Osteocyte (in vitro differentiated cells): ENCODE results near the gene NAA10. TPM values are rescaled to one million over a fixed set of nuclear protein-coding genes. Genes with fewer than 3 reads are reported as not detected.

Experiments used
- DNase-seq: peaks from one replicate; pipeline ENCODE4 v3.0.0; 2021; ENCODE audit warnings: mixed read lengths; ENCODE audit not compliant: unreplicated experiment; ENCODE audit errors: extremely low spot score
- H3K27ac Mint-ChIP-seq: one replicate; pipeline ENCODE4 v1.8.0; 2021; ENCODE audit warnings: mild to moderate bottlenecking, mixed read lengths; ENCODE audit not compliant: unreplicated experiment
- H3K27me3 Mint-ChIP-seq: one replicate; pipeline ENCODE4 v1.8.0; 2021; ENCODE audit warnings: mixed read lengths; ENCODE audit not compliant: unreplicated experiment
- H3K36me3 Mint-ChIP-seq: one replicate; pipeline ENCODE4 v1.8.0; 2021; ENCODE audit warnings: mixed read lengths; ENCODE audit not compliant: unreplicated experiment
- H3K4me1 Mint-ChIP-seq: one replicate; pipeline ENCODE4 v1.8.0; 2021; ENCODE audit warnings: mixed read lengths; ENCODE audit not compliant: unreplicated experiment
- H3K4me3 Mint-ChIP-seq: one replicate; pipeline ENCODE4 v1.8.0; 2021; ENCODE audit warnings: mild to moderate bottlenecking, moderate library complexity, mixed read lengths; ENCODE audit not compliant: unreplicated experiment
- H3K9me3 Mint-ChIP-seq: one replicate; pipeline ENCODE4 v1.8.0; 2021; ENCODE audit warnings: mixed read lengths; ENCODE audit not compliant: unreplicated experiment
- total RNA-seq: library from RNA; stranded (reverse); gene quantifications from 2 replicates; pipeline ENCODE4 v1.2.1, GENCODE V29; 2021
- TF ChIP-seq, protein P1 (sequence below): fragments of 200-600 bp; sonication (generic); IDR thresholded peaks from 2 replicates; pipeline ENCODE4 v1.5.0; 2021; ENCODE audit warnings: antibody characterized with exemption, mild to moderate bottlenecking, moderate library complexity

The NAA10 gene
- total RNA-seq, 1 donor from 2014 or later, result 96.6 TPM

DNA sequence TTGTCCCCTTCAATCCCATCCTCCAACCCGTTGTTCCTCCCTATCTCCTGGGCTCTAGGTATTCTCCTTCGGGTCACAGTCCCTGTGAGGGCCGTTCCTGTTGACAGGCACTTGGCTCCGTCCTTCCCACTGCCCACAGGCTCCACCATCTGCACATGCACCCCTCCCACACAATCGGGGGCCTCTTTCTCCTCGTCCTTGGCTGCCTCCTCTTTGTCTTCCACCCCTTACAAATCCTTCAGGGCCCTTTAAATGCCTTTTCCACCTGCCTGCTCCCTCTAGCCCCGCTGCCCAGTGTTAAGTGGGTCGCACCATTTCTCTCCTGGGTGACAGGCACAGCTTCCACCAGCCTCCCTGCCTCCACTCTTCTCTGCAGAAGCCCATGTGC, 33.1 kb downstream of the NAA10 start:
- DNase-seq, result no peak
- Mint-ChIP-seq H3K9me3 (peaks cover 5% of the 10 kb centered on the region), H3K27ac (peak overlapping the region; percentile 81), H3K4me3 (no peak overlapping the region), H3K36me3 (peaks cover 2% of the 10 kb centered on the region), H3K4me1 (peaks cover 31% of the 10 kb centered on the region), H3K27me3 (no peaks in the 10 kb centered on the region)
- TF ChIP-seq, protein P1, sequence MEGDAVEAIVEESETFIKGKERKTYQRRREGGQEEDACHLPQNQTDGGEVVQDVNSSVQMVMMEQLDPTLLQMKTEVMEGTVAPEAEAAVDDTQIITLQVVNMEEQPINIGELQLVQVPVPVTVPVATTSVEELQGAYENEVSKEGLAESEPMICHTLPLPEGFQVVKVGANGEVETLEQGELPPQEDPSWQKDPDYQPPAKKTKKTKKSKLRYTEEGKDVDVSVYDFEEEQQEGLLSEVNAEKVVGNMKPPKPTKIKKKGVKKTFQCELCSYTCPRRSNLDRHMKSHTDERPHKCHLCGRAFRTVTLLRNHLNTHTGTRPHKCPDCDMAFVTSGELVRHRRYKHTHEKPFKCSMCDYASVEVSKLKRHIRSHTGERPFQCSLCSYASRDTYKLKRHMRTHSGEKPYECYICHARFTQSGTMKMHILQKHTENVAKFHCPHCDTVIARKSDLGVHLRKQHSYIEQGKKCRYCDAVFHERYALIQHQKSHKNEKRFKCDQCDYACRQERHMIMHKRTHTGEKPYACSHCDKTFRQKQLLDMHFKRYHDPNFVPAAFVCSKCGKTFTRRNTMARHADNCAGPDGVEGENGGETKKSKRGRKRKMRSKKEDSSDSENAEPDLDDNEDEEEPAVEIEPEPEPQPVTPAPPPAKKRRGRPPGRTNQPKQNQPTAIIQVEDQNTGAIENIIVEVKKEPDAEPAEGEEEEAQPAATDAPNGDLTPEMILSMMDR, result no peak

DNA sequence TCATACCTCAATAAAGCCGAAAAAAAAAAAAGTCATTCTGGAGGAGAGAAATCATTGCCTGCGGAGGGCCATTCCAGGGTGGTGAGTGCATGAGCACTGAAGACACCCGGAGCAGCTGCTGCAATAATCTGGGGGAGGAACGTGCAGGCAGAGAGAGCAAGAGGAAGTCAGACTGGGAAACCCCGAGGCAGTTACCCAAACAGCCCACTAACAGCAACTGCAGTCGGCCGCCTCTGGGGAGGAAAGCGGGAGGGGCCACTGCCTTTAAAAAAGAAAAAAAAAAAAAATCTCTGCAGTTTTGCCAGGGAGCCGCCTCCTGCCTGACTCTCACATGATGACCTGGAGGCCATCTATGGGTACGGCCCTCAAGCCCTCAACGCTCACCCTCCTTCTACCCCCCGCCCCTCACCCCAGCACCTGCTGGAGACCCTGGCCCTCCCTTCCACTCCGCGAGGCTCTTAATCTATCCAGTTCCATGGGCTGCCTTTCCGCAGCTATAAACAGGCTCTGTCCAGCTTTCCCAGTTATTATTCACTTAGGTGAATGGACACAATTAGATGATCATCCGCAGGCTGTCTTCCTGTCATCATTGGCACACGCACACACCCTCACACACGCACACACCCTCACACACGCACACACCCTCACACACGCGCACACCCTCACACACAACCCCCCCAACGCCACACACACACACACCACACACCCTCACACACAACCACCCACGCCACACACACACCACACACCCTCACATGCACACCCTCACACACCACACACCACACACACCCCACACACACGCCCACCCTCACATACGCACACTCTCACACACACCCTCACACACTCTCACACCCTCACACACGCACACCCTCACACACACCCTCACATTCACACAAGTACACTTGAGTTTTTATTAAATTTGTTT, 33.7 kb downstream of the NAA10 start:
- Mint-ChIP-seq H3K4me3 (no peak overlapping the region), H3K36me3 (peaks cover 2% of the 10 kb centered on the region), H3K4me1 (peaks cover 31% of the 10 kb centered on the region), H3K9me3 (peaks cover 5% of the 10 kb centered on the region), H3K27ac (peak overlapping the region; percentile 81), H3K27me3 (no peaks in the 10 kb centered on the region)
- no peak for DNase-seq
- TF ChIP-seq, protein P1, result no peak

DNA sequence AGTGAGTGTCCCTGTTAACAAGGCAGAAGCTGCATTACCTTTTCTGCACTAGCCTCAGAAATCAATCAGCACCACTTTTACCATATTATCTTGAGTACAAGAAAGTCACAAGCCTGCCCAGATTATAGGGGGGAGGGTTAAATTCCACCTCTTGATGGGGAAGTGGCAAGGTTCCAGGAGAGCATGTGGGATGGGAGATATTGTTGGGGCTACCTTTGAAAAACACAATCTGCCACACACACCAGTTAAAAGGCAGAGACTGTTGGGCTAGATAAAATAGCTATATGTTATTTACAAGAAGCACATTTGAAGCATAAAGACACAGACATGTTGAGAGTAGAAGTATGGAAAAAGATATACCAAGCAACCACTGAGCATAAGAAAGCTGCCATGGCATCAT, 36.9 kb downstream of the NAA10 start:
- Mint-ChIP-seq H3K4me3 (no peak overlapping the region), H3K9me3 (peaks cover 5% of the 10 kb centered on the region), H3K36me3 (peaks cover 2% of the 10 kb centered on the region), H3K27ac (no peak overlapping the region), H3K4me1 (peaks cover 28% of the 10 kb centered on the region), H3K27me3 (no peaks in the 10 kb centered on the region)
- TF ChIP-seq, protein P1, result no peak
- no peak for DNase-seq

DNA sequence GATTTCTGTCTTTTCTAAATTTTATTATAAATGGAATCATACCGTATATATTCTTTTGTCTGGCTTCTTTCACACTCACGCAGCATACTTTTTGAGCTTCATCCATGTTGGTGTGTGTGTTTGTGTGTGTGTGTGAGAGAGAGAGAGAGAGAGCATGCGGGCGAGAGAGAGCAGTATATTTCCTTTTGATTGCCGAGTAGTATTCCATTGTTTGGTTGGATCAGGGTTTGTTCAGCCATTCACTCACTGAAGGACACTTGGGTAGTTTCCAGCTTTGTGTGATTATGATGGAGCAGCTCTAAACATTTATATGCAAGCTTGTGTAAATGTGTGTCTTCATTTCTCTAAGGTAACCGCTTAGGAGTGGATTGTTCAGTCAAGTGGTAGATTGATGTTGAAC, 45.7 kb downstream of the NAA10 start:
- Mint-ChIP-seq H3K4me1 (peaks cover 12% of the 10 kb centered on the region), H3K27me3 (peaks cover 9% of the 10 kb centered on the region), H3K27ac (no peak overlapping the region), H3K4me3 (no peak overlapping the region), H3K9me3 (no peaks in the 10 kb centered on the region), H3K36me3 (no peaks in the 10 kb centered on the region)
- TF ChIP-seq, protein P1, result no peak
- no peak for DNase-seq

DNA sequence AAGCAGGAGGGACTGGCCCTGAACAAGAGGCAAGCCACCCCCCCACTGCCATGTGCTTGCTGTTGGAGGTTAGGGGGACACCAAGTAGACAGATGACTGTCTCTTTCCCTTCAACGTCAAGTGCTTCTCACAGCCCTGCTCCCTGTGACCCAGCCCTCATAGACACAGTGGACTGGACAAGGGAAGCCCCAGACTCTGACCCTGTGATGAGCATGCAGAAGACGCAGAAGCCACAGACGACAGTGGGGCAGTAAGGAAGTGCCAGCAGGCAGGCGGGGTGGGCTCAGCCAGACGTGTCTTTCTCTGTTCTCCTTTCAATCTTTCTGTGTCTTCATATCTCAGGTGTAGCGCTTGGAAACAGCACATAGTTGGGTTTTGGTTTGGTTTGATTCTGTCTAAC, 46.5 kb downstream of the NAA10 start:
- TF ChIP-seq, protein P1, result no peak
- Mint-ChIP-seq H3K36me3 (no peaks in the 10 kb centered on the region), H3K4me3 (no peak overlapping the region), H3K27me3 (peaks cover 9% of the 10 kb centered on the region), H3K4me1 (peaks cover 6% of the 10 kb centered on the region), H3K9me3 (no peaks in the 10 kb centered on the region), H3K27ac (no peak overlapping the region)
- no peak for DNase-seq
